Choroid plexus epithelial cell (primary cell): ENCODE measurements around the gene ALG2.
A peak's percentile ranks its signal among the peaks of the same experiment; 100 is the strongest.

Source experiments
- DNase-seq: peaks from one replicate; pipeline ENCODE4 v3.0.0-alpha.2; 2010; ENCODE audit warnings: low read depth
- H3K4me3 ChIP-seq: 2 replicates; pipeline ENCODE4 v1.5.1; 2011; ENCODE audit warnings: low read depth, mild to moderate bottlenecking, control low read depth, low read length, moderate library complexity
- TF ChIP-seq, protein P1 (sequence below): conservative IDR thresholded peaks from 2 replicates; pipeline ENCODE4 v1.5.1; 2011; ENCODE audit warnings: low read depth, mild to moderate bottlenecking, control low read depth, inconsistent platforms, low read length, moderate library complexity

ALG2 gene

DNA sequence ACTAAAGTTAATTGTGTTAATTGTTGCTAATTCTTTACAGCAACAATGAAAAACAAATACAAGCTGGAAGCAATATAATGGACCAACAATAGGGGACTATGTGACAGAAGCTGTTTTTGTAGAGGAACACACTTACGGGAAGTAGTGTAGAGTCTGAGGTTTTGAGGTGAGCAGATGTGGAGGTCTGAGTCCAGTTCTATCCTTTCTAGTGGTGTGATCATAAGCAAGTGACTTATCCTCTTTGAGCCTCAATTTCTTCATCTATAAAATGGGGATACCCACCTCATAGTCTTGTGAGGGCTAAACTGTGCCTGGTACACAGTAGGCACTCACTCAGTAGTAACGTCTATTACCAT, 28.3 kb downstream of the ALG2 start:
- no peak for DNase-seq
- TF ChIP-seq, protein P1, sequence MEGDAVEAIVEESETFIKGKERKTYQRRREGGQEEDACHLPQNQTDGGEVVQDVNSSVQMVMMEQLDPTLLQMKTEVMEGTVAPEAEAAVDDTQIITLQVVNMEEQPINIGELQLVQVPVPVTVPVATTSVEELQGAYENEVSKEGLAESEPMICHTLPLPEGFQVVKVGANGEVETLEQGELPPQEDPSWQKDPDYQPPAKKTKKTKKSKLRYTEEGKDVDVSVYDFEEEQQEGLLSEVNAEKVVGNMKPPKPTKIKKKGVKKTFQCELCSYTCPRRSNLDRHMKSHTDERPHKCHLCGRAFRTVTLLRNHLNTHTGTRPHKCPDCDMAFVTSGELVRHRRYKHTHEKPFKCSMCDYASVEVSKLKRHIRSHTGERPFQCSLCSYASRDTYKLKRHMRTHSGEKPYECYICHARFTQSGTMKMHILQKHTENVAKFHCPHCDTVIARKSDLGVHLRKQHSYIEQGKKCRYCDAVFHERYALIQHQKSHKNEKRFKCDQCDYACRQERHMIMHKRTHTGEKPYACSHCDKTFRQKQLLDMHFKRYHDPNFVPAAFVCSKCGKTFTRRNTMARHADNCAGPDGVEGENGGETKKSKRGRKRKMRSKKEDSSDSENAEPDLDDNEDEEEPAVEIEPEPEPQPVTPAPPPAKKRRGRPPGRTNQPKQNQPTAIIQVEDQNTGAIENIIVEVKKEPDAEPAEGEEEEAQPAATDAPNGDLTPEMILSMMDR = no peak
- no peak overlapping the region for H3K4me3 ChIP-seq

DNA sequence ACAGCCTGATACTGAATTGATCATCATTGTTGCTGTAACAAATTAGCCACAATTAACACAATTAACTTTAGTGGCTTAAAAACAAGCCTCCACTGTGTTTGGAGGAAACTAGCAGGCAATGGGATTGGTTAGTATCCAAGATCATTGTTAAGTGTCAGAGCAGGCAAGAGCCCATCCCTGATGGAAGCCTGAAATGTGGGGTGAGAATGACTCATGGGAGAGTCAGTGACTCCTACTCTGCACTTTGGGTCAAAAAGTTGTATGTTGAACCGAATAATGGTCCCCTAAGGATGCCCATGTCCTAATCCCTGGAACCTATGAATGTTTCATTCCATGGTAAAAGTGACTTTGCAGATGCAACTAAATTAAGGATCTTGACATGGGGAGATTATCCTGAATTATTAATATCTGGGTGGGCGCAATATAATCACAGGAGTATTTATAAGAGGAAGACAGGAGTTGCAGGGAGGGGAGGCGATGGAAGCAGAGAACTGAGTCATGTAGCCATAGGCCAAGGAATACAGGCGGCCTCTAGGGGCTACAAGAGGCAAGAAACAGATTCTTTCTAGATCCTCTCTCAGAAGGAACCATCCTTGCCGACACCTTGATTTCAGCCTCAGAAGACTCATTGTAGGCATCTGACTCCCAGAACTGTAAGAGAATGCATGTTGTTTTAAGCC, 28.8 kb downstream of the ALG2 start:
- peak; percentile 28 for DNase-seq
- TF ChIP-seq, protein P1 = peak; percentile 43
- H3K4me3 ChIP-seq = no peak overlapping the region

DNA sequence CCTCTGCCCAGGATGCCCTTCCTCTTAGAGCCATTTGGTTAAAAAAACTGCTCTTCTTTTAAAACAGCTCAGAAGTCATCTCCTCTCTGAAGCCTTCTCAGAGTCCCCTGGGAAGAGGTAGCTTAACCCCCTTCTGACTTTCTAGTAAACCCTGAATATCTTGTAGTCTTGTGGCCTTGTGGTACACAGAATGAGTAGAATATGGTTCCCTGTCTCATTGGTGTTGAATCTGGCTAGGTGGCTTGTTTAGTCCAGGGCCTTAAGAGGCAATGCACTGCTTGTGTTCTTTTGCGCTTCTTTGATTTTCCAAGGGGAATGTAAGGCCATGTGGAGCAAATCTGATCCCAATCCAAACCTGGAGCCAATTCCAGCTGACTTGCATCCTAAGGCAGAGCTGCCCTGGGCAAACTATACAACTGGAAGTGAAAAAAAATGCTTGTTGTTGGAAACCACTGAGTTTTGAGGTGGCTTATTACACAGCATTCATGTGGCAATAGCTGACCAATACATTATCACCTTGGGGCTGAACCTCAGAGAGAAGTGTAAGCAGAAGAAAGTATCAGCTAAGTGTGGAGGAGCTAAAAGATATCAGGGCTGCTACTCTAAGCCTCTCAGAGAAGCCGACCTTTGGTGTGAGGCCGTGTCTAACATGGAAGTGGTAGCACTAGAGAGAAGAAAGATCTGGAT, 31.0 kb downstream of the ALG2 start:
- DNase-seq = no peak
- no peak overlapping the region for H3K4me3 ChIP-seq
- TF ChIP-seq, protein P1 = no peak

DNA sequence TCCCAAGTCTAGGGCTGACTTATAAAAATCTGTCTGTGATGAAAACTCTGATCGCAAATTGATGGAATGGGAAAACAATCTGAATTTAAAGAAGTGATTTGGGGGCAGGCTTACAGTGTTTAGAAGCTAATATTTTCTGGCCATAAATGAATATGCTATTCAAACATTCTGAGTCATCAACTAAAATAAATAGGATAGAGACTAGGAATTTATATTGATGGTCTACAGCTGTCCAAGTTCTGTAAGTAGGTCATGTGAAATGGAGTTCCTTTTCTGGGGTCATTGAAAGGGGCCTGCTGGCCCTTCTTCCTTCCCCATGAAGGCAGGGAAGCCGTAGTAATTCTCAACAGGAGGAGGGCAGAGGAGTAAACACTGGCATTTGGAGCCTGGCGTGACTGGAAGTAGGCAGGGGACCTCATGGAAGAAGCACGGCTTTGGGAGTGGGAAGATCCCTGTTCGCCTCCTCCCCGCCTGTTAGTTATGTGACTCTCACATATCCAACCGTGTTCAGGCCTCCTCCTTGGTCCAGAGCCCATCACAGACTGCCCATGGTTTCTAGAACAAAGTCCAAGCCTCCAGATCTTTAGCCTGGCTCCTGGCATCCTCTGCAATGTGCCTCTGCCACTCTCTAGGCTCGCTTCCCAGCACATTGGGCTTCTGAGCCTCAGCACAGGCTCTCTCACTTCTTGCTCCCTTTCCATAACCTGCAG, 31.7 kb downstream of the ALG2 start:
- peak; percentile 30 for DNase-seq
- no peak overlapping the region for H3K4me3 ChIP-seq
- TF ChIP-seq, protein P1 = no peak

DNA sequence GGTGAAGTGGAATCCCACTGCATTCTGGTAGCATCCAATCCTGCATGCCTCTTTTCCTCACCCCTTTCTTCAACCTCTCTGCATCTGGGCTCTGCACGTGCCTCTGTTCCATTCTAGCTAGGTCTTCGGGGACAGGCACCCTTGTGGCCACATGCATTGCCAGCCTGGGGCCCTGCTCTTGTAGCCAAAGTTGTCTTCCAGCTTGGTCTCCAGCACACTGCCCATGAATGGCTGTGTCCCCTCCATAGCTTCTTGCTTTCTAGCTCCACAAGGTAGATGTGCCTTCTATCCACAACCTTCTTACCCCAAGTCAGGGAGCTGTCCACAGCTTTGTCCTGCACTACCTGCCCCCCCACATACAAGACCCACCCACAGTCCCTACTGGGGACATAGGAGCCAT, 32.6 kb downstream of the ALG2 start:
- TF ChIP-seq, protein P1 = no peak
- no peak overlapping the region for H3K4me3 ChIP-seq
- no peak for DNase-seq

DNA sequence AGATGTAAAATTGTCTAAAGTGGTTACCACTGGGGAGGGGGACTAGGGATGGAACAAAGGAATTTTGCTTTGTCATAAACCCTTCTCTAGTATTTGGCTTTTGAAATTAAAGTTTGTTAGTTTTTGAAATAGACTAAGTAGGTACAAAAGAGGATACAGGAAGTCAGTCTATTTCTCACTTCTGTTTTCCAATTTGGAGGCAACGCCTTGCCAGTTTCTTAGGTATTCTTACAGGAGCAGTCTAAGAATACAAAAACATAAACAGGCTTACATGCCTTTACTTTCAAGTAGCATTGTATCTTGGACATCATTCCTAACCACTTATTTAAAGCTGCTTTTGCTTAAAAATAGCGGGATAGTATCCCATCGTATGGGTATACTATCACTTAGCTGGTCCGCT, 34.4 kb downstream of the ALG2 start:
- TF ChIP-seq, protein P1 = no peak
- DNase-seq = no peak
- no peak overlapping the region for H3K4me3 ChIP-seq
